Chondrocyte (in vitro differentiated cells): ENCODE results near the gene OSBPL6. TPM values are rescaled to one million over a fixed set of nuclear protein-coding genes. Genes with fewer than 3 reads are reported as not detected.

ENCODE experiments used
- DNase-seq: peaks from one replicate; pipeline ENCODE4 v3.0.0; 2021; ENCODE audit warnings: mixed read lengths, low spot score
- H3K27ac Mint-ChIP-seq: one replicate; pipeline ENCODE4 v1.8.0; 2021; ENCODE audit warnings: mild to moderate bottlenecking, moderate library complexity, mixed read lengths; ENCODE audit not compliant: unreplicated experiment
- H3K27me3 Mint-ChIP-seq: 2 replicates; pipeline ENCODE4 v1.8.0; 2021; ENCODE audit warnings: low read depth, mixed read lengths
- H3K36me3 Mint-ChIP-seq: 2 replicates; pipeline ENCODE4 v1.8.0; 2021; ENCODE audit warnings: low read depth, mixed read lengths
- H3K4me1 Mint-ChIP-seq: 2 replicates; pipeline ENCODE4 v1.8.0; 2021; ENCODE audit warnings: low read depth, mild to moderate bottlenecking, mixed read lengths
- H3K4me3 Mint-ChIP-seq: one replicate; pipeline ENCODE4 v1.8.0; 2021; ENCODE audit warnings: mild to moderate bottlenecking, moderate library complexity, mixed read lengths; ENCODE audit not compliant: unreplicated experiment
- H3K9me3 Mint-ChIP-seq: 2 replicates; pipeline ENCODE4 v1.8.0; 2021; ENCODE audit warnings: low read depth, mixed read lengths
- CTCF ChIP-seq: fragments of 200-600 bp; sonication (generic); IDR thresholded peaks from 2 replicates; pipeline ENCODE4 v1.5.0; 2021; ENCODE audit warnings: antibody characterized with exemption, mild to moderate bottlenecking, moderate library complexity
- total RNA-seq: library from RNA; stranded (reverse); gene quantifications from 3 replicates; pipeline ENCODE4 v1.2.1, GENCODE V29; 2021

Gene OSBPL6
- total RNA-seq, 1 donor from 2014 or later: 10.3 TPM

- Mint-ChIP-seq H3K4me1 (peaks cover 15% of the 10 kb centered on the region), H3K4me3 (no peak overlapping the region), H3K27ac (no peak overlapping the region), H3K36me3 (no peaks in the 10 kb centered on the region), H3K9me3 (no peaks in the 10 kb centered on the region), H3K27me3 (no peaks in the 10 kb centered on the region)
- no peak for DNase-seq
- no peak for TF ChIP-seq CTCF
Observed at GRCh38 chr2:178251151-178251955, 57.0 kb downstream of the OSBPL6 start.

- Mint-ChIP-seq H3K27me3 (no peaks in the 10 kb centered on the region), H3K9me3 (no peaks in the 10 kb centered on the region), H3K4me3 (no peak overlapping the region), H3K36me3 (no peaks in the 10 kb centered on the region), H3K27ac (peak overlapping the region; percentile 62), H3K4me1 (peaks cover 30% of the 10 kb centered on the region)
- no peak for TF ChIP-seq CTCF
- no peak for DNase-seq
Observed at GRCh38 chr2:178256382-178257042, 62.2 kb downstream of the OSBPL6 start.

GRCh38 chr2:178257127-178257526 lies 62.8 kb downstream of the OSBPL6 start:
- Mint-ChIP-seq H3K36me3 (no peaks in the 10 kb centered on the region), H3K27me3 (no peaks in the 10 kb centered on the region), H3K27ac (no peak overlapping the region), H3K4me3 (no peak overlapping the region), H3K9me3 (no peaks in the 10 kb centered on the region), H3K4me1 (peaks cover 30% of the 10 kb centered on the region)
- DNase-seq: no peak
- TF ChIP-seq CTCF: no peak

- TF ChIP-seq CTCF: no peak
- Mint-ChIP-seq H3K27ac (no peak overlapping the region), H3K4me1 (peaks cover 30% of the 10 kb centered on the region), H3K27me3 (no peaks in the 10 kb centered on the region), H3K36me3 (no peaks in the 10 kb centered on the region), H3K4me3 (no peak overlapping the region), H3K9me3 (no peaks in the 10 kb centered on the region)
- no peak for DNase-seq
Observed at GRCh38 chr2:178258916-178259315, 64.6 kb downstream of the OSBPL6 start.

- no peak overlapping the region for H3K27ac Mint-ChIP-seq
- no peak for TF ChIP-seq CTCF
- no peaks in the 10 kb centered on the region for H3K27me3 Mint-ChIP-seq
- no peaks in the 10 kb centered on the region for H3K36me3 Mint-ChIP-seq
- no peak overlapping the region for H3K4me3 Mint-ChIP-seq
- no peaks in the 10 kb centered on the region for H3K9me3 Mint-ChIP-seq
- H3K4me1 Mint-ChIP-seq: peaks cover 7% of the 10 kb centered on the region
- no peak for DNase-seq
Observed at GRCh38 chr2:178263159-178263860, 69.0 kb downstream of the OSBPL6 start.
